Neural progenitor cell (in vitro differentiated cells): ENCODE measurements around the gene PCDHB8.
"Not testable (repeated sequence)": the region's sequence is repeated elsewhere in the genome, so short reads cannot be mapped to it uniquely, and the experiment has no call there.

Source experiments
- CTCF ChIP-seq: fragments of 200-600 bp; sonication (generic); IDR thresholded peaks from 2 replicates; pipeline ENCODE4 v1.5.1; 2017; ENCODE audit warnings: antibody characterized with exemption, mild to moderate bottlenecking
- EZH2 ChIP-seq: fragments of 200-600 bp; sonication (generic); IDR thresholded peaks from 2 replicates; pipeline ENCODE4 v1.6.1; 2017; ENCODE audit warnings: antibody characterized with exemption, mild to moderate bottlenecking, moderate library complexity
- EZH2phosphoT487 ChIP-seq: fragments of 200-600 bp; sonication (generic); IDR thresholded peaks from 2 replicates; pipeline ENCODE4 v1.6.1; 2017; ENCODE audit warnings: antibody characterized with exemption

GRCh38 chr5:141137346-141137745, 40.2 kb upstream of the PCDHB8 start:
- not testable (repeated sequence) for TF ChIP-seq CTCF, EZH2, EZH2phosphoT487
